ENCODE results near the gene PELO. TPM values are rescaled to one million over a fixed set of nuclear protein-coding genes. Genes with fewer than 3 reads are reported as not detected.

PELO gene
- total RNA-seq, 1 experiment from 2014 or later: 18.7 TPM

GRCh38 chr5:52789378-52789777 is 1.7 kb downstream of the PELO start (continued):
- no peak for TF ChIP-seq ZNF317 (CRISPR knock-in tag; IDR thresholded peaks at IDR 0.05; ENCODE audit: borderline replicate concordance, low read depth)
- TF ChIP-seq ZNF281 (CRISPR knock-in tag; IDR thresholded peaks at IDR 0.05): no peak
- no peak for TF ChIP-seq ZBTB21 (CRISPR knock-in tag; IDR thresholded peaks at IDR 0.05; ENCODE audit: borderline replicate concordance)

GRCh38 chr5:52789851-52790250 is 2.1 kb downstream of the PELO start:
- Mint-ChIP-seq H3K27me3 (ENCODE audit: low read depth) (peaks cover 4% of the 10 kb centered on the region; the same call in 1 of the 2 replicates), H3K9me3 (peaks cover 7% of the 10 kb centered on the region; the same call in 1 of the 2 replicates), H3K27ac (no peak overlapping the region), H3K4me3 (peak overlapping the region; percentile 93; the same call in 1 of the 2 replicates), H3K4me1 (peaks cover 33% of the 10 kb centered on the region), H3K36me3 (no peaks in the 10 kb centered on the region)
- ATAC-seq (no peak), DNase-seq (ENCODE audit: low spot score) (no peak)
- TF ChIP-seq ZNF671 (CRISPR knock-in tag; IDR thresholded peaks at IDR 0.05) (no peak), HMGA2 (CRISPR knock-in tag; IDR thresholded peaks at IDR 0.05) (no peak)
- ChIA-PET CTCF (interaction anchor here (1.0 to 1.2 kb wide), 2 partner anchors 9 to 126 kb away, joined by 3 to 4 read pairs; no protein-coding TSS in a partner anchor), POLR2A (interaction anchor here (1.1 kb wide), 1 partner anchor 9 kb away, joined by 4 read pairs; no protein-coding TSS in a partner anchor)

GRCh38 chr5:52791366-52791765 is 3.6 kb downstream of the PELO start:
- Mint-ChIP-seq H3K9me3 (no peaks in the 10 kb centered on the region), H3K27me3 (ENCODE audit: low read depth) (peaks cover 4% of the 10 kb centered on the region; the same call in 1 of the 2 replicates), H3K4me3 (no peak overlapping the region), H3K4me1 (peaks cover 33% of the 10 kb centered on the region), H3K36me3 (no peaks in the 10 kb centered on the region), H3K27ac (no peak overlapping the region)
- ATAC-seq: no peak
- POLR2A ChIA-PET: no interaction called here
- TF ChIP-seq ETV6 (CRISPR knock-in tag; IDR thresholded peaks at IDR 0.05) (no peak), RORB (CRISPR knock-in tag; IDR thresholded peaks at IDR 0.05) (no peak), PRRX2 (CRISPR knock-in tag; IDR thresholded peaks at IDR 0.05) (no peak), EMX1 (CRISPR knock-in tag; IDR thresholded peaks at IDR 0.05) (no peak), CREB1 (CRISPR knock-in tag; IDR thresholded peaks at IDR 0.05) (no peak), JUN (CRISPR knock-in tag; IDR thresholded peaks at IDR 0.05) (no peak), ESRRA (CRISPR knock-in tag; IDR thresholded peaks at IDR 0.05; ENCODE audit: borderline replicate concordance) (no peak), FOXP1 (CRISPR knock-in tag; IDR thresholded peaks at IDR 0.05; ENCODE audit: borderline replicate concordance) (no peak), ZNF317 (CRISPR knock-in tag; IDR thresholded peaks at IDR 0.05; ENCODE audit: borderline replicate concordance, low read depth) (no peak), CBFB (CRISPR knock-in tag; IDR thresholded peaks at IDR 0.05; ENCODE audit: low read depth) (no peak), ZNF138 (CRISPR knock-in tag; conservative IDR thresholded peaks at IDR 0.05) (no peak), ATF3 (CRISPR knock-in tag; conservative IDR thresholded peaks at IDR 0.05) (no peak), E2F5 (CRISPR knock-in tag; IDR thresholded peaks at IDR 0.05) (no peak), CREM (CRISPR knock-in tag; IDR thresholded peaks at IDR 0.05) (no peak)
- CTCF ChIA-PET: no interaction called here
- no peak for DNase-seq (ENCODE audit: low spot score)

- DNase-seq (ENCODE audit: low spot score) (no peak), ATAC-seq (no peak)
- POLR2A ChIA-PET: no interaction called here
- Mint-ChIP-seq H3K27me3 (ENCODE audit: low read depth) (no peaks in the 10 kb centered on the region), H3K4me1 (peaks cover 38% of the 10 kb centered on the region), H3K27ac (no peak overlapping the region), H3K4me3 (no peak overlapping the region), H3K9me3 (no peaks in the 10 kb centered on the region), H3K36me3 (no peaks in the 10 kb centered on the region)
- CTCF ChIA-PET: no interaction called here
- no peak for TF ChIP-seq RELA (CRISPR knock-in tag; IDR thresholded peaks at IDR 0.05; ENCODE audit: borderline replicate concordance)
- TF ChIP-seq ZNF671 (CRISPR knock-in tag; IDR thresholded peaks at IDR 0.05): no peak
- no peak for TF ChIP-seq NR1H2 (CRISPR knock-in tag; IDR thresholded peaks at IDR 0.05)
- no peak for TF ChIP-seq EMX1 (CRISPR knock-in tag; IDR thresholded peaks at IDR 0.05)
- no peak for TF ChIP-seq ZNF512 (CRISPR knock-in tag; IDR thresholded peaks at IDR 0.05; ENCODE audit: borderline replicate concordance)
- TF ChIP-seq JAZF1 (CRISPR knock-in tag; IDR thresholded peaks at IDR 0.05): no peak
- TF ChIP-seq ZNF219 (CRISPR knock-in tag; IDR thresholded peaks at IDR 0.05; ENCODE audit: borderline replicate concordance): no peak
- TF ChIP-seq GTF2I (CRISPR knock-in tag; conservative IDR thresholded peaks at IDR 0.05): no peak
- no peak for TF ChIP-seq TEAD4 (CRISPR knock-in tag; IDR thresholded peaks at IDR 0.05)
These were observed 6.8 kb downstream of the PELO start for GRCh38 chr5:52794519-52794918.
